Gastroesophageal sphincter (tissue), 3 donors: Measurements from ENCODE around the gene TMEM267.

Experiments used
- CTCF ChIP-seq, 4 experiments: fragments of 200-600 bp in 2 of 4; fragments of 450-650 bp in 2 of 4; sonication (generic) in 1 of 4; IDR thresholded peaks; one replicate each; pipeline ENCODE4 v1.5.1; 2017 to 2019; ENCODE audit warnings: antibody characterized with exemption in 4 of 4, mild to moderate bottlenecking in 2 of 4, moderate library complexity in 2 of 4
- POLR2A ChIP-seq, 2 donors: fragments of 450-650 bp; IDR thresholded peaks; one replicate each; pipeline ENCODE4 v1.6.1; 2017; ENCODE audit warnings: antibody characterized with exemption in 2 of 2, mild to moderate bottlenecking in 2 of 2, moderate library complexity in 1 of 2

- no peak for TF ChIP-seq CTCF (IDR thresholded peaks at IDR 0.05)
- no peak for TF ChIP-seq POLR2A (IDR thresholded peaks at IDR 0.05)
Measured at GRCh38 chr5:43520615-43521014, 37.0 kb upstream of the TMEM267 start.
